HG02981 (cell line): ENCODE data around the gene NR5A1.

Source experiments
- ATAC-seq: cut with Tn5 transposase; IDR thresholded peaks from one replicate; pipeline ENCODE4 v1.9.1; 2021; ENCODE audit warnings: mild to moderate bottlenecking, moderate library complexity; ENCODE audit not compliant: unreplicated experiment

Gene NR5A1

DNA sequence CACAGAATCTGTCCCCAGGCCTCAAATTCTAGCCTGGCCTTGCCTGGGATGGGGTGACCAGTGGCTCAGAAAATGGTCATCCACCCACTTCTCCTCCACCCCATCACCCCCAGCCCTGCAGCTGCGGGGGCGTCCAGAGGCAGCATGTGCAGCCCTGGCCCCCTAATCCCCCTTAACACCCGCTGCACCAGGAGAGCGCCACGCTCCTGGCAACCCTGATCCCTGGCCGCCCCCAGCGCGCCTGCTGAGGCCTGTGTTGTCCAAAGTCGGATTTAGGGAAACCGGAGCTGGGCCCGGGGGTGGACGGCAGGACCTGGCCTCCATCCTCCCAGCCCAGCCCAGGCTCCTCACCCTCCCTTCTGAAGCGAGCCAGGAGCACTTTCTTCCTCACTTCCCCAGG is 22.0 kb downstream of the NR5A1 start:
- ATAC-seq: no peak

DNA sequence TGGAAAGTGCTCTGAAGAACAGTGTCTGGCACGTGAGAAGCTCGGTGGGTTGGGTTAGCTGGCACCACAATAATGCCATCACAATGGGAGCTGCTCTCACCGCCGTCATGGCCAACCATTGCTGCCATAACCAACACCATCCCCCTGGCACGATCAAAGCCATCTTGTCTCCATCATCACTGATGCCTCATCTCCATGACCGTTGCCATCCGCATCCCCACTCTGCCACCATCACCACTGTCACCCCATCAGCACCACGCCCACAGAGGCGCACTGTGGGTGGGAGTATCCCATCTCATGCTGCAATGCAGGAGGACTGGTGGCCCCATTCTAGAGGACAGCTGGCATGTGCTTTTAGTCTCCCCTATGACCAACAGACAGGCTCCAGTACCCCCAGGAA is 23.7 kb downstream of the NR5A1 start:
- ATAC-seq: no peak

DNA sequence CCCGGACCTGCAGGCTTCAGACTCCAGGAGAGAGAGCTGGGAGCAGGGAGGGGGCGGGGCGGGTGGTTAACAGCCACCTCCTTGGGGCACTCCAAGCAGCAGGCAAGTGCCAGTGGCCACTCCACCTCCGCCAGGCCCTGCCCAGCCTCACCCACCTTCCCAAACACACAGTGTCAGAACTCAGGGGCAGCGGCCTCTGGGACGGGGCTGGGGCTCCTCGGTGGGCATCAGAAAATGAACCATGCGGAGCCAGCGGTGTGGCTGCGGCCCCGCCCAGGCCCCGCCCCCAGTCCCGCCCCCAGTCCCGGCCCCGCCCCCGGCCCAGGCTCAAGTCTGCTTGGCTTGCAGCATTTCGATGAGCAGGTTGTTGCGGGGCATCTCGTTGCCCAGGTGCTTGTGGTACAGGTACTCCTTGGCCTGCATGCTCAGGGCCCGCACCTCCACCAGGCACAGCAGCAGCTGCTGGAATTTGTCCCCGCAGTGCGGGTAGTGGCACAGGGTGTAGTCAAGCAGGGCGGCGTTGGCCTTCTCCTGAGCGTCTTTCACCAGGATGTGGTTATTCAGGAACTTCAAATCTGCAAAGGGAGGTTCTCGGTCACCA is 24.7 kb downstream of the NR5A1 start:
- no peak for ATAC-seq

DNA sequence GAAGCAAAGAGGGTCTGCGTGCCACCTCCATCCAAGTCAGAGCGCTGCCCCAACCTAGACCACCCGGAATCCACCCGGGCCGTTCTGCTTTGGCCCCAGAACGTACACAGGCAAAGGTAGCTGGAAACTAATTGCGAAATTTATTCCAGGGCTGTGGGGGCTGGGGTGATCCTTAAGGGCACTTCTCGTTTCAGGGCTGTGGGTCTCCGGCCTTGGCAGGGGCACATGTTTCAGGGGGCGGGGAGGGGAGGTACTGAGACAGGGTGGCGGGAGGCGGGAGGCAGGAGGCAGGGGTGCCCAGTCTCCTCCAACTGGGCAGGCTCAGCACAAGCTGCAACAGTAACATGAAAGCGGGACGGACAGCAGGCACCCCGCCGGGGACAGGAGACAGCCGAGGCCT is 26.1 kb downstream of the NR5A1 start:
- no peak for ATAC-seq

DNA sequence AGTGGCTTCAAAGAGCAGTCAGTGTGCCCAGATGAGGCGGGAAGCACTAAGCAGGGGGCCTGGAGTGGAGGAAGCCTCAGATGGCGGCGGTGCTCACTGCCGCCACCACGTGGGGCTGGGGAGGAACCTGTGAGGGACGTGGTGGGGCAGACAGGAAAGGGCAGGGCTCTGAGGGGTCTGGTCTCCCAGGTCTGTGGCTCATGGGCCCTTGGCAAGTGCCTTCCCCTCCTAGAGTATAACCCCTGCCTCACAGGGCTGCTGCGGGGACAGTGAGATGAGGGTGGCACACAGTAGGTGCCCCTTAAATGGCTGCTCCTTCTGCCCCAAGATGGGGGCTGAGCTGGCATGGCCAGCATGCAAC is 26.6 kb downstream of the NR5A1 start:
- no peak for ATAC-seq

DNA sequence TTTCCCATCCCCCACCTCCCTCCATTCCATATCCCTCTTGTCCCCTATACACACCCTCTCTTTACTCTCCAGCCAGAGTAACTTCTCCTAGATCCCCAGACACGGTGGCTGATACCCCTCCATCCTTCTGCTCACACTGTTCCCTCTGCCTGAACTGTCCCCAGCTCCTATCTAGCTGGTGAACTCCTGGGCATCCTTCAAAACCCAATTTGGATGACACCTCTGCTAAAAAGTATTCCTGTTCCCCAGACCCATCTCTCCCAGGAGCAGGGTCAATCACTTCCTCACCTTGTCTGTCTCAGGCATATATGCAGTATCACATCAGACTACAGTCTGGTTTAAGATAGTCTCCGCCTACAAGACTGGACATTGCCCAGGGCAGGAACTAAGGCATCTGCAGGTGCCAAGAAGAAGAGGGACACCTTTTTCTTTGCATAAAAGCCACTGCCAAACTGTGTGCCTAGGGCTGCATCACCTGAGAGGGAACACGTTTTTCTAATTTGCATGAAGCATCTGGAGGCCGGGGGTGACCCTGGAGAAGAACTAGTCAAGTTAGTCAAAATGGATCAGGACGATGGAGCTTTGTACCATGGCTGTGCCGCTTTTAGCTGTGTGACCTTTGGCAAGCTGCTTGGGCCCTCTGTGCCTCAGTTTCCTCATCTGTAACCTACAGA is 27.1 kb downstream of the NR5A1 start:
- no peak for ATAC-seq

DNA sequence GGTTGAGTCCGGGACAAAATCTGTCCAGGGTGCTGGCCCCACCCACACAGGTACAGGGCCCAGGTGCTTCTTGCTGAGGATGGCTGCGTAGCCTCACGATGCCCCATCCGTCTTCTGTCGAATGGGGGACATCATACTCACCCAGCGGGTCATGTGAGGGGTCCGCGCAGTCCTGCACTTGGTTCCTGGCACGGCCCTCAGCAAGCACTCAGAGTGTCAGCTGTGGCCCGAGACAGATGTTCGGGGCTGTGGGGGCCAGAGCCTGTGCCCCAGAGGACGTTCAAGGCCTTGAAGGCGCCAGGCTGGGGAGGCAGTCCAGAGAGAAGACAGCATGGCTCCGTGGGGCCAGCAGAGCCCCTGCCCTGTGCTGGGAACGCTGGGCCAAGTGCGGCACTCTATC is 27.8 kb downstream of the NR5A1 start:
- no peak for ATAC-seq

DNA sequence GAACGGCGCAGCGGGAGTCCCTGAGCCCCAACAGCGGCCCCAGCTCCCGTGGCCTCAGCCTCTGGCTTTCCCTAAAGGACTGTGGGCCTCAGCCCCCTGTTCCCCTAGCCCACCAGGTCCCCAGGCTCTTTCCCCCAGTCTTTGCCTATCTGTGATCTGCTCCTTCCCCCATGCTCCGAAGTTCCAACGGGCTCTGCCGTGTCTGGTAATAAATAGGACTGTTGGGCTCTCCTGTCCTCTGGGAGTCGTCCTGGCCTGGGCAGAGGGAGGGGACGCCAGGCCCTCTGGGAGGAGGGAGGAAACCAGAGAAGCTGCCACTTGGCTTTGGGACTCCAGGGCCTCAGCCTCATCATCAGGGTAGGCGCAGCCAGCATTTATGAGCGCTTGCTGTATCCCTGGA is 28.8 kb downstream of the NR5A1 start:
- ATAC-seq: no peak

DNA sequence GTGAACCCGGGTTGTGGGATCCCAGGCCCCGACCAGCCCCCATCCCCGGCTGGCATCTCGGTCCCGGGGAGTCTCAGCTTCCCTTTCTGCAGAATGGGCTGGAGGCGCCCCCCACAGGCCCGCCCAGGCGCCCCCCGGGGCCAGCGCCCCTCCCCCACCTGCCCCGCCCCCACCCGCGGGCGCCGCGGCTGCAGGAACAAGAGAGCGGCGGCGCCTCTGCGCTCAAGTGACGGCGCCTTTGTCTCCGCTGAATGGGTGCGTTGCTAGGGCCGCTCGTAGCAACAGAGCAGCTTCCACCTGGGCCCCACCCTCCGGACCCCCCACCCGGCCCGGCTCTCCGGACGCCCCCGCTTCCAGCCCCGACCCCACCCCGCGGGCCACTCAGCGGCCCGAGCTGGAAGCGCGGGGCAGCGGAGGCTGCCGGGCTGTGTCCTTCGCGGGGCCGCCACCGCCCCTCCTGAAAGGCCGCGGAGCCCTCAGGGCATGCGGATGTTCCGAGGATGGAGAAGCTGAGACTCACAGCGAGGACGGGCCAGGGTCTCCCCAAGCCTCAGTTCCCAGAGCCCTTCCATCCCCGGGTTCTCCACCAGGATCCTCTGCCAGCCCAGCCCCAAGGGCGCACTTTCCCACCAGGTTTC is 29.4 kb downstream of the NR5A1 start:
- no peak for ATAC-seq

DNA sequence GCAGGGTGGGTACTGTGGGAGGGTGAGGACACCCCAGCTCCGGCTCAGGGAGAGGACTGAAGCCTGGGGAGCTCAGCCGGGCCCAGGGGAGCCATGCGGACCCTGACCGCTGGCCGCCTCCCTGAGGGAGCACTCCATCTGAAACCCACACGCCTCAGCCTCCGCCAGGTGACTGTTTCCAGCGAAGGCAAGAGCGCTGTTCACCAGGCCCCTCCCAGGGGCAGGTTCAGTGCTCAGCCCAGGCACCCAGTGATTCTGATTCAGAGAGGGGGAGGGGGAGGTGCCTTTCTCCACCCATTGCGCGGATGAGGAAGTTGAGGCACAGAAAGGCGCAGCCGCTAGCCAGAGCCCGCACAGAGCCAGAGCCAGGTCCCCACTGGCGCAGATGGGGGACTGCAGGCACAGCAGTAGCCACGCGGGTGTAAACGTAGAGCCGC is 30.0 kb downstream of the NR5A1 start:
- ATAC-seq: no peak

DNA sequence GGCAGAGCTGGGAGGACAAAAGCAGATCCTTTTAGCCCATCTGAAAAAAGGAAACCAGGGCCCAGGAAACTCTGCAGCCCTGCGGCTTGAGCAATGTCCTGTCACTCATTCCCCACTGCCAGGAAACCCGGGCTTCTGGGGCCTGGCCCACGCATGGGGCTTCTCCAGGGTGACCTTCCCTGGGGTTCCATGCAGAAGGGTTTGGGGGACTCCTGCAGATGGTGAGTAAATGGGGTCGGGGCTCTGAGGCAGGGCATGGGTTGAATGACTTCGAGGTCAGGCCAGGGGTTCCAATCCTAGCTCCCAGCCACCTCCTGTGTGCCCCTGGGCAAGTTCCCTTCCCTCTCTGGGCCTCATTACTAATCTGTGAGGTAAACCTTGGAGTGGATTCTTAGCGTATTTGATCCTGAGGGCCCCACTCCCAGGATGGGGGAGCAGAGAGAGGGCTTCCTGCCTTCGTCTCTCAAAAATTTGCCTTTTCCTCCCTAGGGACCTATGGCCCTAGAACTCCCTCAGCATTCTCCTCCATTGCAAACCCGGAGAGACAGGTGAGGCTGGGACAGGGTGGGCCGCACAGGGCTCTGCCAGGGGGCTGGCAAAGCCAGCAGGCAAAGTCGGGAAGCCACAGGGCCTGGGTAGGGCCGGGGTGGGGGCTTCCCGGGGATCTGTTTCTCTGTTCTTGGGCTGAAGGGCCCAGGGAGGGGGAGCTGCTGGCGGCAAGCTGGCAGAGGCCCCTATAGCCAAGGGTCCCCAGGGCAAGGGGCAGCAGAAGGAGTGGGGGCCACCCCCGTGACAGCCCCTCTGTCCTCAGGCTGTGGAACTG is 31.1 kb downstream of the NR5A1 start:
- ATAC-seq: no peak

DNA sequence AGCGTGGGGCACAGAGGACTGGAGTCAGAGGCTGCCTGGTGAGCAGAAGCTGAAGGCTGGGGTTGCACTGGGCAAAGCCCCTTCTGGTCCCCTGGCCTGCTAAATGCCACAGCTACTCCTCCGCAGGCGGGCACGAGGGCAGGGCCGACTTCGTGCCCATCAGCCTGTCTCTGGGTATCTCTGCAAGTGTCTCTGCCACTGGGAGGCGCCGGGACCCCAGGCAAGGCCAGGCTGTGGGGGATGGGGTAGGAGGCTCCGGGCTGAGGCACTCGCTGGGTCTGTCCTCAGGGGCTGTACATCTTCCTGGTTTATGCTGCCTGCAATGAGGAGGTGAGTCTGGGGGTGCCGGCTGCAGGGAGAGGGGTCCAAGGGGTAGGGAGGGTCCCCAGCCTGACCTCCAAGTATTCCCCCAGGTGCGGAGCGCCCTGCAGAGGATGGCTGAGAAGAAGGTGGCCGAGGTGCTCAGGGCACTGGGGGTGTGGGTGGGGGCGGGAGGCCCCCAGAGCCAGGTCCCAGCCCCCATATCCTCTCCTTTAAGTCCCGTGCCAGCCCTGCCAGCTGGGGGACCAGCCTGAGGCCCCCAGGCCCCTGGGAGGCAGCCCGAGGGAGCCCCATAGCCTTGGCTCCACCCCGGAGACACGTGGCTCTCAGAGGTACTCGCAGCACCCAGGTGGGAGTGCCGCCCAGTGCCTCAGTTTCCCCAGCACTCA is 31.9 kb downstream of the NR5A1 start:
- ATAC-seq: no peak

DNA sequence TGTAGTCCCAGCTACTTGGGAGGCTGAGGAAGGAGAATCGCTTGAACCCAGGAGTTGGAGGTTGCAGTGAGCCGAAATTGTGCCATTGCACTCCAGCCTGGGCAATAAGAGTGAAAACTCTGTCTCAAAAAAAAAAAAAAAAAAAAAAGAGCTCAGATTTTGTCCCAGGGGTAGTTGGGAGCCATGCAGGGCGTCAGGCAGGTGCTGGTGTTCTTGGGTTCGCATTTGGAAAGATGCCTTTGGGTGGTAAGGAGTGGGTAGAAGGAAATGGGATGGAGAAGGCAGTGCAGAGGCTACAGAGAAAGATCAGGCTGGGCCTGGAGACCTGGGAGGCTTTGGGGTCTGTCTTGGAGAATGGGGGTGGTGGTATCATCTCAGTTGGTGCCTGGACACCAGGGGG is 33.0 kb downstream of the NR5A1 start:
- ATAC-seq: no peak

DNA sequence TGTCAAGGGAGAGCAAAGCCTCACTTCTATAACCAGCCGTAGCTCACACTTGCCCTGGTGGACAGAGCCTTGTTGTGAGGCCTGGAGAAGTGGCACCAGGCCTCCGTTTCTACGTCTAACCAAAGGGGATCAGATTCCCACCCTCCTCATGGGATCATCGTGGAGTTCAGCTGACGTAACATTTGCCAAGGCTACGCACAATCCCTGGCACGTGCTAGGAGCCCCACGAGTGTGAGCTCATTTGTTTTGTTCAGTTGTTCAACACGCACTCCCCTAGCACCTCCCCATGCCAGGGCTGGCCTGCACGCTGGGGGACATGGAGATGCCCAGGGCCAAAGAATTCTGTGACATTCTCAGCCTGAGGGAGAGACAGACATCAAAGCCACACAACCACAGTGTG is 33.9 kb downstream of the NR5A1 start:
- ATAC-seq: no peak

DNA sequence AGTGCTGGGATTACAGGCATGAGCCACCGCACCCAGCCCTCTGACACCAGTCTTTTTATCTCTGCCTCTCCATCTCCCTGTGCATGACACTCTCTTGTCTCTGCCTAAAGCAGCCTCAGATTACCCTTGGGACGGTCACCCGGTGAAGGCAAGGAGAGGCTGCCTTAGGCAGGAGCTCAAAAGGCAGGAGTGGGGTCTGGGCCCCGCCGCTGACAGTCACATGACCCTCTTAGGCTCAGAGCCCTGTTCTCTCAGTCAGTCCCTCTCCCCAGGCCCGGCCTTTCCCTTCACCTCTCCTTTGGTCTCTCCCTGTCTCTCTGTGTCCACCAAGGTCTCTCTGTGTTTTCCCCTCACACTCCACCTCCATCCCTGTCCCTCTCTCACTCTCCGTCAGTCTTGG is 34.4 kb downstream of the NR5A1 start:
- no peak for ATAC-seq

DNA sequence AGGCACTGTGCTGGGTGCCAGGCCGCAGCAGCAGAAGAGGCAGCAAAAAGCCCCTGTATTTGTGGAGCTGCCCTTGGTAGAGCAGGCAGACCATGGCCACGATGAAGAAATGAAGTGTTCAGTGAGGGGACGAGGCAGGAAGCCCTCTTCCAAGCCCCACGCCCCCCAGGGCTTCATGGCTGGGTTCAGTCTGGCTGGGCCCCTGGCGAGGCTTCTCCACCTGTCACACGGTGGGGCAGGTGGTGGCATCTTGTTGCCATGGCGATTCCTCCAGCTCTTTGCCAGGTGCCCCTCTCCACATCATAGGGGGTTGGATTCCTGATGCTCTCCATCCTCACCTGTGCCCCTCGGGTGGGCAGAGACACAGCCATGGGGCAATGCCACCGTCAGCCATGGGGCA is 35.4 kb downstream of the NR5A1 start:
- no peak for ATAC-seq

DNA sequence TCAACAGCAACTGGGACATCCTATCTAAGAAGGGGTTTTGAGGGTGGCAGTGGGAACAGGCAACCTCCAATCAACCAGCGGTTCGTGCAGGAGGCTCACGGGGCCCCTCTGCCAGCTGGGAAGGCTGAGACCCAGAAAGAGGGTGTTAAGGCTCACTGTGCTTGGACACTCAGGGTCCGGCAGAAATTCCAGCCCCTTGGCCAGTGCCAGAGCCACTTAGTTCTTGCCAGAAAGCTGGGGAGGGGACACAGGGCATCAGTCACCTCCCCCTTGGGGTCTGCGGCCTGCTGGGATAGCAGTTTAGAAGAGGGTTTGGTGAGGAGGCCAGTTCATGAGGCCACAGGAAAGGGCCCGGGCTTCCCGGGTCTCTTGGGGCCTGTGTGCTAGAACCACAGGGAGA is 36.5 kb downstream of the NR5A1 start:
- ATAC-seq: no peak

DNA sequence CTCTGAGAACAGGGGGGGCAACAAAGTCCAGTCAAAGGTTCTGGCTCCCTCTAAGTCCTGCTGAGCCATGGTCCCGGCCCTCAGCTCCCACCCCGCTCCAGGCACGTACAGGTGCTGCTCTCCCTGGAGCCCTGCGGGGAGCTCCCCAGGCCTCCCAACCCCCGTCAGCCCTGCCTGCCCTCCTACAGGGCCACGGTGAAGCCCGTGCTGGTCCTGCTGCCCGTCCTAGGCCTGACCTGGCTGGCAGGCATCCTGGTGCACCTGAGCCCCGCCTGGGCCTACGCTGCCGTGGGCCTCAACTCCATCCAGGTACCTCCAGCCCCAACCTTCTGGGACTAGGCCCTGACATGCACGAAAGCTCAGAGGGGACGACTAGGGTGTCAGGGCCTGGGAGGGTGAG is 36.9 kb downstream of the NR5A1 start:
- ATAC-seq: no peak

DNA sequence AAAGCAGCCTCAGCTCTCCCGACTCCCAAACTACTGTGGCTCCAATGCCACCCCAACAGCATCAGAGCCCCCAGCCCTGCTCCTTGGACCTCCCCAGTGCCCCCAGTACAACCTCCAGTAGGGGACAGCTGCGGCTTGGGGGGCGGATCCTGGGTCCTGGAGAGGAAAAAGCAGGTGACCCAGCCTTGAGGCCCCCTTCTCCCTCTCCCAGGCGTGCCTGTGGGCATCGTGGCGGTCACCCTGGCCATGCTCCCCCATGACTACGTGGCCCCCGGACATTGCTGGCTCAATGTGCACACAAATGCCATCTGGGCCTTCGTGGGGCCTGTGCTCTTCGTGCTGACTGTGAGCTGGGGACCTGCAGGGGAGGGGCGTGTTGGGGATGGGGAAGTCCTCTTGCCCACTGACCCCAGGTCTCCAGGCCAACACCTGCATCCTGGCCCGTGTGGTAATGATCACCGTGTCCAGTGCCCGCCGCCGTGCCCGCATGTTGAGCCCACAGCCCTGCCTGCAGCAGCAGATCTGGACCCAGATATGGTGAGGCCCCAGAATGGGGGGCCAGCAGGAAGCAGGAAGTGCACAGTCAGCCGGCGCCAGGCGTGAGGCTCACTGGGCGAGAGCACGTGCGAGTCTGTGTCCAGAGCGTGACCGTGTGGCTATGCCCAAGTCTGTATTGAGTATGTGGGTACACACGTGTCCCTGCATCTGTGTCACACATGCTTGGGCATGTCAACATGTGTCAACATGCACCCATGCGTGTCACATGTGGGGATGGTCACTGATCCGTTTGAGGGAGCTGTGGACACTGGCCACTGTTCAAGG is 38.0 kb downstream of the NR5A1 start:
- ATAC-seq: no peak

DNA sequence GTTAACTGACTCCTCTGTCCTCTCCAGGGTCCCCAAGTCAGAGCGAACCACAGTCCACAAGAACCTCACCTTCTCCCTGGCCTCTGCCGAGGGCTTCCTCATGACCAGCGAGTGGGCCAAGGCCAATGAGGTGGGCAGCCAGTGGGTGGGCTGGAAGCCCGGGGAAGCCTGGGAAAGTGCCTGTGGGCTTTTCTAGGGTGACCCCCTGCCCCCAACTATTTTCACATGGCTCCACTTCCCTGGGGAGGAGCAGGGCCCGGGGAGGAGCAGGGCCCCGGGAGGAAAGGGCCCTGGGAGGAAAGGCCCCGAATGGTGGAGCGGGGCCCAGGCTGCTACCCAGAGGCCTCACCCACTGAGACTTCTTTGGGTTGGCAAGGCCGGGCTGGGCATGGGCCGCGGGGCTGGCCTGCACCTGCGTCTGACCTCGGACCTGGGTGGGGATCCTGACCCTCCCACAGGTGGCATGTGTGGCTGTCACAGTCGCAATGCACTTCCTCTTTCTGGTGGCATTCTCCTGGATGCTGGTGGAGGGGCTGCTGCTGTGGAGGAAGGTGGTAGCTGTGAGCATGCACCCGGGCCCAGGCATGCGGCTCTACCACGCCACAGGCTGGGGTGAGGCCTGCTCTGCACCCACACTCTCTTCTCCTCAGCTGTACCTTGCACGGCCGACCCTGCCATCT is 39.0 kb downstream of the NR5A1 start:
- no peak for ATAC-seq
